NCI-H510A treated with DMSO at 0.1 percent for 48 hours (cell line): ENCODE data around the gene ZNF420.
"Not testable (repeated sequence)": the region's sequence is repeated elsewhere in the genome, so short reads cannot be mapped to it uniquely, and the experiment has no call there.

Experiments used
- DNase-seq: peaks from one replicate; lab custom pipeline; 2025; lab: John Stamatoyannopoulos, UW

ZNF420 gene

GRCh38 chr19:37077934-37078716 is at the start of gene ZNF420:
ZNF420 (plus strand) TSS chr19:37078433; CDS start chr19:37089119, 10,686 bp downstream.
- DNase-seq, result peak; percentile 87

GRCh38 chr19:37045140-37045539 is 33.1 kb upstream of the ZNF420 start:
- DNase-seq, result no peak

- no peak for DNase-seq
These were observed 22.9 kb upstream of the ZNF420 start for GRCh38 chr19:37055330-37055729.

- no peak for DNase-seq
These were observed 21.5 kb upstream of the ZNF420 start for GRCh38 chr19:37056776-37057175.

GRCh38 chr19:37059142-37059541 is 19.1 kb upstream of the ZNF420 start:
- no peak for DNase-seq

- not testable (repeated sequence) for DNase-seq
These were observed 13.3 kb upstream of the ZNF420 start for GRCh38 chr19:37064886-37065285.

- DNase-seq, result no peak
These were observed 4.1 kb upstream of the ZNF420 start for GRCh38 chr19:37074111-37074510.

- DNase-seq, result no peak
These were observed 3.3 kb upstream of the ZNF420 start for GRCh38 chr19:37074819-37075362.

- not testable (repeated sequence) for DNase-seq
These were observed 1.7 kb upstream of the ZNF420 start for GRCh38 chr19:37076524-37076923.

- peak; percentile 35 for DNase-seq
These were observed 716 bp upstream of the ZNF420 start for GRCh38 chr19:37077501-37077933.

GRCh38 chr19:37078717-37079032 is 442 bp downstream of the ZNF420 start:
- no peak for DNase-seq

GRCh38 chr19:37079238-37079637 is 1.0 kb downstream of the ZNF420 start:
- no peak for DNase-seq

GRCh38 chr19:37082307-37082706 is 4.1 kb downstream of the ZNF420 start:
- no peak for DNase-seq

- DNase-seq, result no peak
These were observed 8.9 kb downstream of the ZNF420 start for GRCh38 chr19:37087110-37087509.

- DNase-seq, result no peak
These were observed 17.6 kb downstream of the ZNF420 start for GRCh38 chr19:37095859-37096258.

- DNase-seq, result no peak
These were observed 20.3 kb downstream of the ZNF420 start for GRCh38 chr19:37098570-37098969.

GRCh38 chr19:37104135-37104534 is 25.9 kb downstream of the ZNF420 start:
- DNase-seq, result not testable (repeated sequence)

GRCh38 chr19:37111753-37112152 is 33.5 kb downstream of the ZNF420 start:
- DNase-seq, result not testable (repeated sequence)

GRCh38 chr19:37114001-37114400 is 35.8 kb downstream of the ZNF420 start:
- DNase-seq, result no peak

- not testable (repeated sequence) for DNase-seq
These were observed 43.9 kb downstream of the ZNF420 start for GRCh38 chr19:37122093-37122492.

GRCh38 chr19:37127999-37128820 is 50.0 kb downstream of the ZNF420 start:
- no peak for DNase-seq

- no peak for DNase-seq
These were observed 50.6 kb downstream of the ZNF420 start for GRCh38 chr19:37128821-37129177.

- DNase-seq, result no peak
These were observed 57.9 kb downstream of the ZNF420 start for GRCh38 chr19:37136111-37136510.
